HG02943 (cell line): Measurements from ENCODE around the gene GDF9.

Source experiments
- ATAC-seq: cut with Tn5 transposase; IDR thresholded peaks from one replicate; pipeline ENCODE4 v1.9.1; 2021; ENCODE audit warnings: mild to moderate bottlenecking, low read depth, moderate library complexity; ENCODE audit not compliant: unreplicated experiment

Gene GDF9

DNA sequence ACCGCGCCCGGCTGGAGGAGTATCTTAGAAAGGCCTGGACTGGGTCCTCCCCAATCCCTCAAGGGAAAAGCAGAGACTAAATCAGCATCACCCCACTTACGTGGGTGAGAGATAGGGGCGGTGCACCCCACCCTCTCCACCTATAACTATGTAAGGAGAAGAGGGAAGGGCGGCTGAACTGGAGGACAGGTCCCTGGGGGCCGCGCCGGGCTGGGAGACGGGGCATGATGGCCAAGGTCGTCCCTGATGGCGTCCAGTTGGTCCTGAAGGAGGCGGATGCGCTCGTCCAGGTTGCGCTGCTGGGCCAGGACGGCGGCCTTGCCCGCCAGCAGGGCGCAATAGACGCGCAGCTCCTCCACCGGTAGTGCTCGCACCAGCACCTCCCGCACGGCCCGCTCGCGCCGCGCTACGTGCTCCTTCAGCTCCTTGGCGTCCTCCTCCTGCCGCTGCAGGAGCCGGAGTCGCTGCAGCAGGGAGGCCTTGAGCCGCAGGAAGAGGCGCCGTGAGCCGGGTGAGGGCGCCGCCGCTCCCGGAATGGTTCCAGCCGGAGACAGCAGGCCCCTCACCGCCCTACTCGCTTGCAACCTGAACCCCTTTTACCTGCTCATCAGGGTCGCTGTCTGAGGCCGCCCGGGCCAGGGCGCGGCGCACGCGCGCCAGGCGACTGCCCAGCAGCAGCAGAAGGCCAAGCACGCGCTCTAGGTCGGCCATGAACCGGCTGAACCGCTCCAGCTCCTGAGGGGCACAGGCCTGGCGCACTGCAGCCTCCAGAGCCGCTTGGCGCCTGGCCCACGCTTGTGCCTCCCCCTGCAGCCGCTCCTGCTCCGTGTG is 43.4 kb downstream of the GDF9 start:
- no peak for ATAC-seq

DNA sequence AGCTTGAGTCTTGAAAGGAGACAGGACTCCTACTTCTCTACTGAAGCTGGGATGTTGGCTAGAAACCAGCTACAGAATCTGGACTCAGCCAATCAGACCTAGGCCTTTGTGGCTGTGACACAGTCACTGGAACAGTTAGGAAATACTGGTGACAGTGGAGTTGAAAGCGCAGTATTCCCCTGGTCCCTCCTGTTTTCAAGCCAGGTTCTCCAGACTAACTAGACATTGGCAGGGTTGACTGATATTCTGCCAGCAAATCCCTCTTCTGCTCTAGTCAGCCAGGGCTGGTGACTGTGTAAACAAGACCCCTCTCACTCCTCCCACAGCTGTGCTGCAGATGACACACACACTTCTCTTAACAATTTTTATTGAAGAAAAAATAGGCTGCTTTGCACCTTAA is 44.5 kb downstream of the GDF9 start:
- ATAC-seq, result no peak

DNA sequence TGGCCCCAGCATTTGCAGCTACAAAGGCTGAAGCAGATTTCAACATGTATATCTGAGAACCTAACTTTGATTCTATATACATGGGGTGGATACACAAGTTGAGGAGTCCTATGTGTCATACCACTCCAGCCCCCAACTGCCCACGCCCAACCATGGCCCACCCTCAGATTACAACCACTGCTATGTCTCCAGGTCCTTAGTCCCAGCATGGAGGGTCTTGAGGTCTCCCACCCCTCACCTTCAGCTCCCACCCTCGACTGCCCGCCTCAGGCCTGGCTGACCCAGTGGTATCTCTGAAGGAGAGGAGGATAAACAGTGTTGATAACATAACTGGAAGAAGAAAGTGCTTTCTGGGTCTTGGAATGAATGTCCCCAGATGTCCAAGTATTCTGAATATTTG is 44.9 kb downstream of the GDF9 start:
- ATAC-seq, result no peak

DNA sequence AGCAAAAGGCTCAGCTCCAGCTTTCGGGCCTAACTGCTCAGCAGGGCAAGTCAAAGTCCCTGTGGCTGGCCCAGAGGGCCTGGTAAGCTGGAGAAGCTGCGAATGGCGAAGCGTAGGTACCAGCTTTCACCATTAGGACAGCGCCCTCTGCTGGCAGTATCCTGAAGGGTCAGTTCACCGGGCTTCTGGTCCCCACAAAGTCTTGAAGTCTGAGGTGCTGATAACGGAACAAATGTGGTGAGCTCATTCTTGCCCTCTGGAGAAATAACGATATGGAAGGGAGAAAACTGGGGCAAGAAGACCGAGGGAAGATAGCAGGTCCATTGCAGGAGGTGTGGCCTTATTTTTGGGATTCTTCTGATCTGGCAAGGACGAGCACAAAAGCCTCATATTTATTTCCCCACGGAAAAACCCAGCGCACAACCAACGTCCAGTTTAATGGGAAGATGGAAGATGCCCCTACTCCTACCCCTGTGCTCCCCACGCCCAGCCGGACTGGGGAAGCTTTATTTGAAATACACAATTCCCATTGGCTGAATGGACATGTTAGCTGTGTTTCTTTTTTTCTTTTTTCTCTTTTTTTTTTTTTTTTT is 46.0 kb downstream of the GDF9 start:
- peak; percentile 91 for ATAC-seq

DNA sequence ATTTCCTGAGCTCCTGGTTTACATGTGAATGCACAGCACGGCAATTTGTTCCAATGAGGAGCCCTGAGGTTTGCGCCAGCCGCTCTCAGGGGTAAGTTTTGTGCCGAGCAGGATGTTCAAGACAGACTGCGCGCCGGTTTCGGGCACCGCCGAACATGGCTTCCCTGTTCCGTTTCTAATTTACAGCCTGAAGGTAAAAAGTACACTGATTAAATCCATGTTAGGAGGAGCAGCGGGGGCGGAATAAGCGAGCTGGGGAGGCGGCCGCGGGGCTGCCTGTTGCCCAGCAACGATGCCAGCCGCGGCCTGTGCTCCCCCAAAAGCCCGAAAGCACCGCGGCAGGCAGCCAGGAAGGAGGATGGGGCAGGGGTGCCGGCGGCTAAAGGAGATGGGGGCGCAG is 46.8 kb downstream of the GDF9 start:
- no peak for ATAC-seq

DNA sequence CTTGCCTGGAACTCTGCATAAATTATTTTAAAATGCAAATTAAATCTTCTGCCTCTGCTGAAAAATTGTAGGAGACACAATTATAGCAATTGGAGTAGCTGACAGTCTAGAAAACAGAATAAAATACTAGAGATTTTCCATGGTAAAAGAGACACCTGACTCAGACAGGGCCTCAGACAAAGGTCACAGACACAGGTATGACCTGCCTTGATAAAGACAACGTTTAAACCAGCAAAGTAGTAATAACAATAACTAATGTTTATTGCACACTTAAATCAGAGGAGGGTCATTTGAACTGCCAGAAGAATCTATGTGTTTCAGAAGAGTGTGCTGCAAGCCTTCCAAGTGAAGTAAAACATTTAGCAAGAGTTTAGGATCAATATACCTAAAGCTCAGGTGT is 49.3 kb downstream of the GDF9 start:
- ATAC-seq, result no peak

DNA sequence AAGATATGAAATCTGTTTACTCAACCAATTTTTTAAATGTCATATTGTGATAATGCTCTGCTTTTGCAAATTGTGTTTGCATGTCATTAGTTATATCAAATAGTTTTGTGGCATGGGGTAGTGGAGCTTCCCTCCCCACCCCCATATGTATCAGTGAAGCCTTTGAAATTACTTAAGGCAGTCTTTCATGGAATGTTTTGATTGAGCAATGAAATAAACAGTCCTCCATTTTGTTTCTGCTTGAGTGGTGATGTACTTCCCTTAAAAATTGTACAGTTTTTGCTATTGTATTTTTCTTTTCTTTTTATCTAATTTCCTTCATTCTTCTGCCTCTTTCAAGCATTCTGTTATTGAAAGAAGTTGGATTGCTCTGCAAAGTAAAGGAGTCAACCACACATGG is 49.7 kb downstream of the GDF9 start:
- ATAC-seq, result no peak

DNA sequence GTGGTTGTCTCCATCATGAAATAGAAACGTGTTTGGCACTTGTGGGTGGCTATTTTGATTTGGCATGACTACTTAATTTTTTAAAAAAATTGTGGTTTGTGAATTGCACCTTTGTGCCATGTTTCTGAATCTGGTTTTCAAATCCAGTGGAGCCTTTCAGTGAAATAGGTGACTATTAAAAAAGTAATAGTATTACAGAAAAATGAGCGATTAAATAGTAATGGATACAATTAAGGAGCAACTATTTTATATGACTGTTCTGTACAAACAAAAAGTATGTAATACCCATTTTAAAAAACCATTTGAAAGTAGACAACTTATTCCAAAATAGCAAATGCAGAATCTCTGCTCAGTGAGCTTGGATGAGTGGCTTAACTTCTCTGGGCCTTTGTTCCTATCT is 50.2 kb downstream of the GDF9 start:
- no peak for ATAC-seq

DNA sequence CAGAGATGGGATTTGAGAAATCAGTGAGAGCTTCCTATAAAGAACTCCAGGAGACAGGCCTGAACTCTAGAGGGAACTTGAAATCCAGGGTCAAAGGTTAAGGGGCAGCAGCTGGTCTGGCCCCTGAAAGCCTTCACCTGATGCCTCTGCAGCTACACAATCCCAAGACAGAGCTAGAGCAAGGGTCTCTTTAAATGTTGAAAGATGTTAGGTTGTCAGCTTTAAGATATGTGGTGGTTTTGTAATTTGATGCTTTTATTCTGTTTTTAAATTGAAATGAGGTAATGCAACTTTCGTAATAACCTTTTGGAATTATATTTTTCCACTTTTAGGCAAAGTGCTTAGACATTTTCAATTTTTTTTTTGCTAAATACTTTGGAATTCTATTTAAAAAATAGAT is 50.8 kb downstream of the GDF9 start:
- no peak for ATAC-seq

DNA sequence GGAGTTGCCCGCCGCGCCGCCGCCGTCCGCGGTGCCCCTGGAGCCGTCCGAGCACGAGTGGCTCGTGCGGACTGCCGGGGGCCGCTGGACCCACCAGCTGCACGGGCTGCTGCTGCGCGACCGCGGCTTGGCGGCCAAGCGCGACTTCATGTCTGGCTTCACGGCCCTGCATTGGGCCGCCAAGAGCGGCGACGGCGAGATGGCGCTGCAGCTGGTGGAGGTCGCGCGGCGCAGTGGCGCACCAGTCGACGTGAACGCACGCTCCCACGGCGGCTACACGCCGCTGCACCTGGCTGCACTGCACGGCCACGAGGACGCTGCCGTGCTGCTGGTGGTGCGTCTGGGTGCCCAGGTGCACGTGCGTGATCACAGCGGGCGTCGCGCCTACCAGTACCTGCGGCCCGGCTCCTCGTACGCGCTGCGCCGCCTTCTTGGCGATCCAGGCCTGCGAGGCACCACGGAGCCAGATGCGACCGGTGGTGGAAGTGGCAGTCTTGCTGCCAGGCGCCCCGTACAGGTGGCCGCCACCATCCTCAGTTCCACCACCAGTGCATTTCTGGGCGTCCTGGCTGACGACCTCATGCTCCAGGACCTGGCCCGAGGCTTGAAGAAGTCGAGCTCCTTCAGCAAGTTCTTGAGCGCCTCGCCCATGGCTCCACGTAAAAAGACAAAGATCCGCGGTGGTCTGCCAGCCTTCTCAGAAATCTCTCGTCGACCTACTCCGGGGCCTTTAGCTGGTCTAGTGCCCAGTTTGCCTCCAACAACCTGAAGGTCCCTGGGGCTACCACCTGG is 51.6 kb downstream of the GDF9 start:
- ATAC-seq, result no peak

DNA sequence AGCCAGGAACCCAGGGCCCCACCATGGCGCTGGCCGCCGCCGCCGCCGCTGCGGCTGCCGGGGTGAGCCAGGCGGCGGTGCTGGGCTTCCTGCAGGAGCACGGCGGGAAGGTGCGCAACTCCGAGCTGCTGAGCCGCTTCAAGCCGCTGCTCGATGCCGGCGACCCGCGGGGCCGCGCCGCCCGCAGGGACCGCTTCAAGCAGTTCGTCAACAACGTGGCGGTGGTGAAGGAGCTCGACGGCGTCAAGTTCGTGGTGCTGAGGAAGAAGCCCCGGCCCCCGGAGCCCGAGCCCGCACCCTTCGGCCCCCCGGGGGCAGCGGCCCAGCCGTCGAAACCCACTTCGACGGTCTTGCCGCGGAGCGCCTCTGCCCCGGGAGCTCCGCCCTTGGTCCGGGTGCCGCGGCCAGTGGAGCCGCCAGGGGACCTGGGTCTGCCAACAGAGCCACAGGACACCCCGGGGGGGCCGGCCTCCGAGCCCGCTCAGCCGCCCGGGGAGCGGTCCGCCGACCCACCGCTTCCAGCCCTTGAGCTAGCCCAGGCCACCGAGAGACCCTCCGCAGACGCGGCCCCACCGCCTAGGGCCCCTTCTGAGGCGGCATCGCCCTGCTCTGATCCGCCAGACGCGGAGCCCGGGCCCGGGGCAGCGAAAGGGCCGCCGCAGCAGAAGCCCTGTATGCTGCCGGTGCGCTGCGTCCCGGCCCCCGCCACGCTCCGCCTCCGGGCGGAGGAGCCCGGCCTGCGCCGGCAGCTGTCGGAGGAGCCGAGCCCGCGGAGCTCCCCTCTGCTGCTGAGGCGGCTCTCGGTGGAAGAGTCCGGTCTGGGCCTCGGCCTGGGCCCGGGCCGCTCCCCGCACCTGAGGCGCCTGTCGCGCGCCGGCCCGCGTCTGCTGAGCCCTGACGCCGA is 52.4 kb downstream of the GDF9 start:
- no peak for ATAC-seq

DNA sequence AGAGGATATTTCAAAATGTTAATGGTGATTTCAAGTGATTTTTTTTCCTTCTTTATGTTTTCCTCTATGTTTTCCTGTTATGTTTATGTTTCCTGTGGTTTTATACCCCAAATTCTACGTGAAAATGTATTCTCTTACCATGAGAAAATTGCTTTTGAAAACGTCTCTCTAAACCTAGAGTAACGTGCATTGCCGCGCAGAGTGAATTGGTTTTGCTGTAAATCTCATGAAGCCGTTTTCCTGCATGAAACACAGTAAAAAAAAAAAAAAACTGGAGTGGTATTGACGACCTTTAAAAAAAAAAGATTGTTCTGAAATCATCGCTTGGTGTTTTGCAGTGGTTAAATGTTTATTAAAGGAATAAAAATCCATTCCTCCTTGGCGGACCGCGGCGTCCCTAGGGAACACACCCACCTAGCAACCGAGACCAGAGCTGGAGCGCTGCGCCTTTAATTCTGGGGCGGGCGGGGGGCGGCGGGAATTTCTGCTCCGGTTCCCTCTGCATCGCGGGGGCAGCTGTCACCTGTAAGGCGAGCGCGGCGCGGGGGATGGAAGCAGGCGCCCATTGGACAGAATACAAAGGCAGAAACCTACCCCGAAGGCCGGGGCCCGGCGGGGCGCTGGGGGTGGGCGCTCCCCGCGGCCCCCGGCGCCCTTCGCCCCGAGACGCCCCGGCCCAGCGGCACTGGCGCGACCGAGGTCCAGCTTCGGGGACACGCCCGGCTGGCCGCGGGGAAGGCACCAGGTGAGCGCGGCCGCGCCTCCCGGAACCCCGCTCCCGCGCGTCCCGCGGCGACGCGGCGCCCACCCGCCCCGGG is 53.3 kb downstream of the GDF9 start, which contains the start of gene SOWAHA:
TSS of gene SOWAHA (plus strand) at position 522 of the 818 bp plus-strand sequence. CDS start 320 bp downstream, outside the sequence.
- ATAC-seq, result no peak

DNA sequence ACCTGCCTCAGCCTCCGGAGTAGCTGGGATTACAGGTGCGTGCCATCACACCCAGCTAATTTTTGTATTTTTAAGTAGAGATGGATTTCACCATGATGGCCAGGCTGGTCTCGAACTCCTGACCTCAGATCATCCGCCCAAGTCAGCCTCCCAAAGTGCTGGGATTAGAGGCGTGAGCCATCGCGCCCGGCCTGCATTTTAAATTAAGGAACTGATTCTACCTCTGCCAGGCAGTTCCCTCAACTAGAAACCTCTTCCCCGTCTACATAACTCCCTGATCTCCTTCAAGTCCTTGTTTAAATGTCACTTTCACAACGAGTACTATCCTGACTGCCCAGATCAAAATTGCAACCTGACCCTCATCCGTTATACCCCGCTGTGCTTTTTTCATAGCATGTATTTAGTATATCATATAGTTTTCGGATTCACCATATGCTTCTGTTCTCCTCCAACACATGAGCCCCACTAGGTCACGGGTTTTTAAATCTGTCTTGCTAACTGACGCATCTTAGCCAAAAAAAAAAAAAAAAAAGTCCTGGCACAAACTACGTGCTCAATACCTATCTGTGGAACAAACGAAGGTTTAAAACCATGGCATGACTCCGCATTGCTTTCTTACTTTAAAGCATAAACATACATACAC is 54.0 kb downstream of the GDF9 start:
- ATAC-seq, result no peak
